HG02973 (cell line): ENCODE measurements around the gene CTDSP2.
"Not testable (repeated sequence)": the region's sequence is repeated elsewhere in the genome, so short reads cannot be mapped to it uniquely, and the experiment has no call there.

Experiments used
- ATAC-seq: cut with Tn5 transposase; IDR thresholded peaks from one replicate; pipeline ENCODE4 v1.9.1; 2021; ENCODE audit warnings: moderate library complexity; ENCODE audit not compliant: unreplicated experiment

Gene CTDSP2

GRCh38 chr12:57853864-57854556 is 7.5 kb upstream of the CTDSP2 start:
- no peak for ATAC-seq

- no peak for ATAC-seq
These were observed 6.3 kb upstream of the CTDSP2 start for GRCh38 chr12:57852620-57853500.

- no peak for ATAC-seq
These were observed 5.7 kb upstream of the CTDSP2 start for GRCh38 chr12:57852200-57852599.

- no peak for ATAC-seq
These were observed 5.0 kb upstream of the CTDSP2 start for GRCh38 chr12:57851552-57851951.

- peak; percentile 42 for ATAC-seq
These were observed 4.4 kb upstream of the CTDSP2 start for GRCh38 chr12:57850854-57851430.

- not testable (repeated sequence) for ATAC-seq
These were observed 2.9 kb upstream of the CTDSP2 start for GRCh38 chr12:57849447-57849846.

- no peak for ATAC-seq
These were observed 2.5 kb upstream of the CTDSP2 start for GRCh38 chr12:57849035-57849434.

GRCh38 chr12:57848208-57848607 is 1.7 kb upstream of the CTDSP2 start:
- no peak for ATAC-seq

- peak; percentile 5 for ATAC-seq
These were observed 298 bp downstream of the CTDSP2 start for GRCh38 chr12:57846285-57846576.

GRCh38 chr12:57845478-57846284 is 848 bp downstream of the CTDSP2 start:
- ATAC-seq = peak; percentile 32

- ATAC-seq = peak; percentile 16
These were observed 1.6 kb downstream of the CTDSP2 start for GRCh38 chr12:57844709-57845477.

- ATAC-seq = no peak
These were observed 3.9 kb downstream of the CTDSP2 start for GRCh38 chr12:57842342-57843294.

GRCh38 chr12:57841445-57841844 is 5.1 kb downstream of the CTDSP2 start:
- no peak for ATAC-seq

- no peak for ATAC-seq
These were observed 5.8 kb downstream of the CTDSP2 start for GRCh38 chr12:57840726-57841125.

GRCh38 chr12:57839996-57840395 is 6.5 kb downstream of the CTDSP2 start:
- no peak for ATAC-seq

- peak; percentile 26 for ATAC-seq
These were observed 7.8 kb downstream of the CTDSP2 start for GRCh38 chr12:57838594-57839302.

GRCh38 chr12:57837864-57838562 is 8.5 kb downstream of the CTDSP2 start:
- no peak for ATAC-seq
